BLaER1 (cell line): ENCODE data around the gene CDIP1.

Experiments used
- H3K27ac ChIP-seq: shearing (Covaris generic); formaldehyde crosslinking; 2 replicates; pipeline ENCODE4 v1.8.1; 2022
- H3K27me3 ChIP-seq: shearing (Covaris generic); formaldehyde crosslinking; 2 replicates; pipeline ENCODE4 v1.8.1; 2022
- H3K36me3 ChIP-seq: shearing (Covaris generic); formaldehyde crosslinking; 2 replicates; pipeline ENCODE4 v1.8.1; 2022
- H3K4me1 ChIP-seq: shearing (Covaris generic); formaldehyde crosslinking; 2 replicates; pipeline ENCODE4 v1.8.1; 2022
- H3K4me2 ChIP-seq: shearing (Covaris generic); formaldehyde crosslinking; 2 replicates; pipeline ENCODE4 v1.8.1; 2022
- H3K4me3 ChIP-seq: shearing (Covaris generic); formaldehyde crosslinking; 2 replicates; pipeline ENCODE4 v1.8.1; 2022
- H3K9ac ChIP-seq: shearing (Covaris generic); formaldehyde crosslinking; 2 replicates; pipeline ENCODE4 v1.8.1; 2022
- H3K9me3 ChIP-seq: shearing (Covaris generic); formaldehyde crosslinking; 2 replicates; pipeline ENCODE4 v1.8.1; 2022
- H4K20me1 ChIP-seq: shearing (Covaris generic); formaldehyde crosslinking; 2 replicates; pipeline ENCODE4 v1.8.1; 2022
- Cebpa-rat ChIP-seq: shearing (Covaris generic); IDR thresholded peaks from 2 replicates; pipeline ENCODE4 v1.8.1; 2022

CDIP1 gene

GRCh38 chr16:4461250-4462085 is 77.1 kb downstream of the CDIP1 start:
- no peak overlapping the region for H3K4me3 ChIP-seq
- H3K9me3 ChIP-seq: no peaks in the 10 kb centered on the region
- H3K4me2 ChIP-seq: no peak overlapping the region
- H3K36me3 ChIP-seq: peaks cover 100% of the 10 kb centered on the region
- peaks cover 41% of the 10 kb centered on the region for H4K20me1 ChIP-seq
- no peak overlapping the region for H3K9ac ChIP-seq
- peaks cover 13% of the 10 kb centered on the region for H3K4me1 ChIP-seq
- no peak for TF ChIP-seq Cebpa-rat
- no peaks in the 10 kb centered on the region for H3K27me3 ChIP-seq
- H3K27ac ChIP-seq: no peak overlapping the region

GRCh38 chr16:4460936-4461249 is 77.7 kb downstream of the CDIP1 start:
- Histone ChIP-seq H3K9me3 (no peaks in the 10 kb centered on the region), H3K4me1 (peaks cover 15% of the 10 kb centered on the region), H3K4me2 (no peak overlapping the region), H3K4me3 (no peak overlapping the region), H3K27me3 (no peaks in the 10 kb centered on the region), H4K20me1 (peaks cover 47% of the 10 kb centered on the region), H3K9ac (no peak overlapping the region), H3K36me3 (peaks cover 100% of the 10 kb centered on the region), H3K27ac (no peak overlapping the region)
- TF ChIP-seq Cebpa-rat: no peak
